Measurements from ENCODE around the gene KMT2E. TPM values are rescaled to one million over a fixed set of nuclear protein-coding genes. Genes with fewer than 3 reads are reported as not detected.
"Not testable (repeated sequence)": the region's sequence is repeated elsewhere in the genome, so short reads cannot be mapped to it uniquely, and the experiment has no call there.

The KMT2E gene
- total RNA-seq, 2 experiments from 2014 or later = 63.3 to 63.4 TPM

DNA sequence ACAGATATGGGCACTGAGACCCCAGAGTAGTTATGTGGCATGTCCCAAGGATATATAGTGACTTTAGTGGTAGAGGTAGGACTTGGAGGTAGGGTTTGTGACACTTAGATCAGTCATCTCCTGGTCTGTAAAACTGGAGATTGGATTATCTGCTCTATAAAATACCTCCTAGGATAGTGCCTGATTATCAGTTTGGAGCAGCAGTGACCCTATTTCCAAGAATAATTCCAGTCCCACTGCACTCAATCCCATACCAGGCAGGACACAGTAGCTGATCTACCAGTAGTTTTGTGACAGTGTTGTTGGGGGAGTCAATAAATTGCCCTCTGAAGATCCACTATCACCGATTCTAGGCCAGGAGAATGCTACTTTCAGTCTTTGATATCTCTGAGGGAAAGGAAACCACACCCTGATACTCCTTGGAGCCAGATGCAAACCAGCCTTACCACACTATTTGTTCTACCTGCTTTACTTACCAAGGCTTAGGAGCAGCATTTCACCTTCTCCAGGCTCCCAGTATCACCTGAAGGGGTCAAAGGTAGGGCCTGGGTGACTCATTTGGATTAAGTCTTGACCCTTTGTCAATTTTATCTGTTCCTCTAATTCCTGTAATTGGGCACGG lies 30.6 kb downstream of the KMT2E start:
- CTCF ChIA-PET = no interaction called here
- Mint-ChIP-seq H3K36me3 (ENCODE audit: low read depth) (peaks cover 33% of the 10 kb centered on the region), H3K27ac (no peak overlapping the region), H3K4me1 (ENCODE audit: low read depth) (peaks cover 24% of the 10 kb centered on the region), H3K27me3 (ENCODE audit: low read depth) (no peaks in the 10 kb centered on the region), H3K4me3 (no peak overlapping the region), H3K9me3 (no peaks in the 10 kb centered on the region)
- intact Hi-C loops (cut with micrococcal nuclease) = no loop called here
- no peak for DNase-seq

DNA sequence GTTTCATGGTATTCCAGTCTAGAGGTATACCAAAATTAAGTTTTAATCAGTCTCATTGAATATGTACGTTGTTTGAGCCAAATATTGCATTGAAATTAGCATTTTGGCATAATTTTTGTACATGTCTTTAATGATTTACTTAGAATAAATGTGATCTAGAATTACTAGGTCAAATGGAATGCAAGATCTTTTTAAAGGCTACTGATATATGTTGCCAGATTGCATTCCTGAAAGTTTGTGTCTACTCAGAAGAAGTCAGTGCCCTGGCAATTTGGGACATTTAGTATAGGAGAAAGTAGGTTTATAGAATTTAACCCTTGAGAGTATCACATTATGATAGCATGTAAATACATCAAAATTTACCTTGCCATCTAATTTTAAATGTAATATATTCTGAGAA lies 32.4 kb downstream of the KMT2E start:
- DNase-seq = no peak
- H3K27me3 Mint-ChIP-seq (ENCODE audit: low read depth) = no peaks in the 10 kb centered on the region
- intact Hi-C loops (cut with micrococcal nuclease) = no loop called here
- no peaks in the 10 kb centered on the region for H3K9me3 Mint-ChIP-seq
- CTCF ChIA-PET = interaction anchor here (1.3 kb wide), 1 partner anchor 65 kb away, joined by 5 read pairs; no protein-coding TSS in a partner anchor
- H3K36me3 Mint-ChIP-seq (ENCODE audit: low read depth) = peaks cover 41% of the 10 kb centered on the region
- peaks cover 36% of the 10 kb centered on the region for H3K4me1 Mint-ChIP-seq (ENCODE audit: low read depth)
- no peak overlapping the region for H3K27ac Mint-ChIP-seq
- no peak overlapping the region for H3K4me3 Mint-ChIP-seq

DNA sequence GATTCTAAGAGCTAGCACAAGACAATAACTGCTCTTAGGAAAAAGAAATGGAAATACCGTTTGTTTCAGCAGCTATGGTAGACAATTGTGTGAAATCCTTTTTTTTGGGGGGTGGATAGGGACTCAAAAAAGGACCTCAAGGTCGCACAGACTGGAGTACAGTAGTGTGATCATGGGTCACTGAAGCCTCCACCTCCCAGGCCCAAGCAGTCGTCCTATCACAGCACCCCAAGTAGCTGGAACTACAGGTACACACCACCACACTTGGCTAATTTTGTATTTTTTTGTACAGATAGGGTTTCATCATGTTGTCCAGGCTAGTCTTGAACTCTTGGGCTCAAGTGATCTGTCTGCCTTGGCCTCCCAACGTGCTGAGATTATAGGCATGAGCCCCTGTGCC lies 33.9 kb downstream of the KMT2E start:
- Mint-ChIP-seq H3K36me3 (ENCODE audit: low read depth) (peaks cover 42% of the 10 kb centered on the region), H3K4me3 (no peak overlapping the region), H3K9me3 (no peaks in the 10 kb centered on the region), H3K27ac (no peak overlapping the region), H3K27me3 (ENCODE audit: low read depth) (no peaks in the 10 kb centered on the region), H3K4me1 (ENCODE audit: low read depth) (peaks cover 40% of the 10 kb centered on the region)
- CTCF ChIA-PET = interaction anchor here (1.3 kb wide), 1 partner anchor 67 kb away, joined by 5 read pairs; no protein-coding TSS in a partner anchor
- intact Hi-C loops (cut with micrococcal nuclease) = no loop called here
- no peak for DNase-seq

DNA sequence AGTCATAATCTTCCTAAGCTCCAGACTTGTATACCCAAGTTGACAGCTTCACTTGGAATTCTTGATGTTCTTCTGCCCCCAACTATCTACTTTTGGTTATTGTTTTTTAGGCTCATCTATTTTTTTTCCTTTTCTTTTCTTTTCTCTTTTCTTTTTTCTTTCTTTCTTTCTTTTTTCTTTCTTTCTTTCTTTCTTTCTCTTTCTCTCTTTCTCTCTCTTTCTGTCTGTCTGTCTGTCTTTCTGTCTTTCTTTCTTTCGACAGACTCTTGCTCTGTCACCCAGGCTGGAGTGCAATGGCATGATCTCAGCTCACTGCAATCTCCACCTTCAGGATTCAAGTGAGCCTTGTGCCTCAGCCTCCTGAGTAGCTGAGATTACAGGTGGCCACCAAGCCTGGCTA lies 36.5 kb downstream of the KMT2E start:
- Mint-ChIP-seq H3K27me3 (ENCODE audit: low read depth) (no peaks in the 10 kb centered on the region), H3K27ac (no peak overlapping the region), H3K4me1 (ENCODE audit: low read depth) (peaks cover 51% of the 10 kb centered on the region), H3K9me3 (no peaks in the 10 kb centered on the region), H3K36me3 (ENCODE audit: low read depth) (peaks cover 41% of the 10 kb centered on the region), H3K4me3 (no peak overlapping the region)
- DNase-seq = no peak
- intact Hi-C loops (cut with micrococcal nuclease) = no loop called here
- CTCF ChIA-PET = no interaction called here

DNA sequence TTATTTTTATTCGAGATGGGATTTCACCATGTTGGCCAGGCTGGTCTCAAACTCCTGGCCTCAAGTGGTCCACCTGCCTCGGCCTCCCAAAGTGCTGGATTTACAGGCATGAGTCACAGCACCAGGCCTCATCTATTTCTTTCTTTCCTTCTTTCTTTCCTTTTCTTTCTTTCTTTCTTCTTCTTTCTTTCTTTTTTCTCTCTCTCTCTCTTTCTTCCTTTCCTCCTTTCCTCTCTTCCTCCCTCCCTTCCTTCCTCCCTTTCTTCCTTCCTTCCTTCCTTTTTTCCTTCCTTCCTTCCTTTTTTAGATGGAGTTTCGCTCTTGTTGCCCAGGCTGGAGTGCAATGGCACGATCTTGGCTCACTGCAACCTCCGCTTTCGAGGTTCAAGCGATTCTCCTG lies 36.9 kb downstream of the KMT2E start:
- H3K4me3 Mint-ChIP-seq; H3K27me3 Mint-ChIP-seq (ENCODE audit: low read depth); H3K9me3 Mint-ChIP-seq; intact Hi-C loops (cut with micrococcal nuclease); CTCF ChIA-PET; DNase-seq: not testable (repeated sequence)
- Mint-ChIP-seq H3K27ac (peak overlapping the region; percentile 21), H3K36me3 (ENCODE audit: low read depth) (peaks cover 44% of the 10 kb centered on the region), H3K4me1 (ENCODE audit: low read depth) (peaks cover 54% of the 10 kb centered on the region)

DNA sequence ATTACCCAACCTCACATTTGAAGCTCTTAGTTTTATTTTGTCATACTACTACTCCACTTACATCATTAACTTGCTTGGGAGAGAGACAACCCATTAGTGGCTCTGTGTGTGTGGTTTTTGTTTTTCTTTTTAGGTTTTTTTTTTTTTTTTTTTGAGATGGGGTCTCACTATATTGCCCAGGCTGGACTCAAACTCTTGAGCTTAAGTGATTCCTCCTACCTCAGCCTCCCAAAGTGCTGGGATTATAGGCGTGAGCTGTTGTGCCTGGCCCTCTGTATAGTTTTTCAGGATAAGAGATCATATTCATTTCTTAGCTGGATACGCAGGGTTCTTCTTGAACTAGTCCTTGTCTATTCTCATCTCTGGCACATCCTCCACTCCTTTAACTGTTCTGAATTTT lies 41.1 kb downstream of the KMT2E start:
- H3K27me3 Mint-ChIP-seq (ENCODE audit: low read depth) = no peaks in the 10 kb centered on the region
- H3K36me3 Mint-ChIP-seq (ENCODE audit: low read depth) = peaks cover 35% of the 10 kb centered on the region
- H3K4me3 Mint-ChIP-seq = no peak overlapping the region
- H3K27ac Mint-ChIP-seq = peak overlapping the region; percentile 51
- H3K4me1 Mint-ChIP-seq (ENCODE audit: low read depth) = peaks cover 62% of the 10 kb centered on the region
- no peaks in the 10 kb centered on the region for H3K9me3 Mint-ChIP-seq
- CTCF ChIA-PET = interaction anchor here (0.6 to 2.7 kb wide), 4 partner anchors 10 to 137 kb away, joined by 3 to 8 read pairs (median 3); no protein-coding TSS in a partner anchor
- intact Hi-C loops (cut with micrococcal nuclease) = loop anchor here (5.0 kb wide), 1 partner anchor 133 kb away; no protein-coding TSS in a partner anchor
- no peak for DNase-seq

DNA sequence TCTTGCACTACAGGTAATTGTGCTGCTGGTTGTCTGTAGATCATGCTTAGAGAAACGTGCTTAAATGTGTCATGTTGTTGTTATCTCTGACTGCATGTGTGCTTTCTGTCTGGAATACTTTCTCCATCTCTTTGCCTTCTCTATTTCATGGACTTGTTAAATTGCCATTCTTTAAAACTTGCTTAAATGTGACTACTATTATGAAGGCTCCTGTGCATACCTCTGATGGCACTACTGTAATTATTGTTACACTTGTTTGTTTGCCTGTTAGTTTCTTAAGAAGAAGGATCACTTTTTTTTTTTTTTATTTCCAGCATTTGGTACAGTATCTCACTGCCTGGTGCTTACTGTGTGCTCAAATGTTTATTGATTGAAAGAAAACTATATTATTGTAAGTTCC lies 41.6 kb downstream of the KMT2E start:
- Mint-ChIP-seq H3K27me3 (ENCODE audit: low read depth) (no peaks in the 10 kb centered on the region), H3K4me1 (ENCODE audit: low read depth) (peaks cover 62% of the 10 kb centered on the region), H3K27ac (peak overlapping the region; percentile 43), H3K9me3 (no peaks in the 10 kb centered on the region), H3K36me3 (ENCODE audit: low read depth) (peaks cover 35% of the 10 kb centered on the region), H3K4me3 (no peak overlapping the region)
- no peak for DNase-seq
- CTCF ChIA-PET = interaction anchor here (1.6 kb wide), 1 partner anchor 9 kb away, joined by 3 read pairs; no protein-coding TSS in a partner anchor
- intact Hi-C loops (cut with micrococcal nuclease) = loop anchor here (5.0 kb wide), 1 partner anchor 133 kb away; no protein-coding TSS in a partner anchor

DNA sequence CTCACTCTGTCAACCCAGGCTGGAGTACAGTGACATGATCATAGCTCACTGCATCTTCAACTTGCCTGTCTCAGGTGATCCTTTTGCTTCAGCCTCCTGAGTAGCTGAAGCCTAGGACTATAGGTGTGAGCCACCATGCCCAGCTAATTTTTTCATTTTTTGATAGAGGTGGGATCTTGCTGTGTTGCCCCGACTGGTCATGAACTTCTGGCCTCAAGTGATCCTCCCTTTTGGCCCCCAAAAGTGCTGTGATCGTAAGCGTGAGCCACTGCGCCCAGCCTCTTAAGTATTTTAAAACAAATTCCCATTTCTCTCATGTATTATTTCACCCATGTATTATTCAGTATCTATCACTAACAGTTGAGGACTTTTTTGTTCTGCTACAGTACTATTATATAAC lies 43.5 kb downstream of the KMT2E start:
- Mint-ChIP-seq H3K36me3 (ENCODE audit: low read depth) (peaks cover 24% of the 10 kb centered on the region), H3K9me3 (no peaks in the 10 kb centered on the region), H3K27me3 (ENCODE audit: low read depth) (no peaks in the 10 kb centered on the region), H3K27ac (no peak overlapping the region), H3K4me1 (ENCODE audit: low read depth) (peaks cover 57% of the 10 kb centered on the region), H3K4me3 (no peak overlapping the region)
- intact Hi-C loops (cut with micrococcal nuclease) = loop anchor here (5.0 kb wide), 1 partner anchor 135 kb away; no protein-coding TSS in a partner anchor
- CTCF ChIA-PET = no interaction called here
- no peak for DNase-seq

DNA sequence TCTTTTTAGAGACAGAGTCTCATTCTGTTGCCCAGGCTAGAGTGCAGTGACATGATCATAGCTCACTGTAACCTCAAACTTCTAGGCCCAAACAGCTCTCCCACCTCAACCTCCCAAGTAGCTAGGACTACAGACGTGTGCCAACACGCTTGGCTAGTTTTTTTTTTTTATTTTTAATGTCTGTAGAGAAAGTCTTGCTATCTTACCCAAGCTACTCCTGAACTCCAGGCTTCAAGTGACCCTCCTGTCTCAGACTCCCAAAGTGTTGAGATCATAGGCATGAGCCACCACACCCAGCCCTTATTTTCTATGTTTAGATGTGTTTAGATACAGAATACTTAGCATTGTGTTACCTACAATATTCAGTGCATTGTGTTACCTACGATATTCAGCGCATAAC lies 46.4 kb downstream of the KMT2E start:
- Mint-ChIP-seq H3K9me3 (no peaks in the 10 kb centered on the region), H3K27me3 (ENCODE audit: low read depth) (no peaks in the 10 kb centered on the region), H3K4me1 (ENCODE audit: low read depth) (peaks cover 57% of the 10 kb centered on the region), H3K36me3 (ENCODE audit: low read depth) (peaks cover 26% of the 10 kb centered on the region), H3K27ac (peak overlapping the region; percentile 63), H3K4me3 (no peak overlapping the region)
- CTCF ChIA-PET = no interaction called here
- no peak for DNase-seq
- intact Hi-C loops (cut with micrococcal nuclease) = no loop called here

DNA sequence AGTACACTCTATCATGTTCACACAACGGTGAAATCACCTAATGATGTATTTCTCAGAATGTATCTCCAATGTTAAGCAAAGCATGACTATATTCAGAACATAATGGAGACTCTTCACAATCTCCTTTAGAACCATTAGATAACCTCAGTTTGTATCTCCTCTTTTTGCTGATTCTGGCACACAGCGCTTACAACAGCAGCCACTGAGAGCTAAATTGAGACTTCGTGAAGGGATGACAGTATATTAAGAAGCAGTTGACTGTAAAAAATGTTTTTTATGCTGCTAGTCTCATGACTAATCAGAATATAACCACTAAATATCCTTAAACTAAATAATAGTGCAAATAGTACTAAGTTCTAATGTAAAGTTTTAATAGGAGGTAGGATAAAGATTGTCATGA lies 46.9 kb downstream of the KMT2E start:
- peaks cover 52% of the 10 kb centered on the region for H3K4me1 Mint-ChIP-seq (ENCODE audit: low read depth)
- H3K4me3 Mint-ChIP-seq = no peak overlapping the region
- intact Hi-C loops (cut with micrococcal nuclease) = no loop called here
- H3K36me3 Mint-ChIP-seq (ENCODE audit: low read depth) = peaks cover 23% of the 10 kb centered on the region
- CTCF ChIA-PET = no interaction called here
- H3K27me3 Mint-ChIP-seq (ENCODE audit: low read depth) = no peaks in the 10 kb centered on the region
- no peak for DNase-seq
- H3K27ac Mint-ChIP-seq = peak overlapping the region; percentile 31
- H3K9me3 Mint-ChIP-seq = no peaks in the 10 kb centered on the region

DNA sequence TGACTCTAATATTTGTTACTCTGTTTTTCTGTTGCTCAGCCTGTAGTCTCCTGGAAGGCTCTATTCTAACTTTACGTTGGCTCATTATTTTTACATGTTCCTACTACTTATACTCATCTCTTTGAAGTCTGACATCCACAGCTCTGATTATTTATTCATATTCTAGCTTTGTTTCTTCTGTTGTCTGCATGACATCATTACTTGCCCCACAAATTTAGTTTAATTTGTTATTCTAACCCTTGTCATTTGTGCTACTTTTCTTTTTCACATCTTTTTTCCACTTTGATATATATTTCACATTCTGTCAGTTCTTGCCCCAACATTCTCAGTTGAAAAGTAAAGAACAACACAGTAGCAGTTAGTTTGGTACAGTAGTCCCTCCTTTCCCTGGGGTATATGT lies 51.1 kb downstream of the KMT2E start:
- H3K4me3 Mint-ChIP-seq = no peak overlapping the region
- peaks cover 30% of the 10 kb centered on the region for H3K36me3 Mint-ChIP-seq (ENCODE audit: low read depth)
- H3K9me3 Mint-ChIP-seq = no peaks in the 10 kb centered on the region
- CTCF ChIA-PET = interaction anchor here (1.5 to 1.6 kb wide), 2 partner anchors 9 to 83 kb away, joined by 3 to 5 read pairs; no protein-coding TSS in a partner anchor
- H3K4me1 Mint-ChIP-seq (ENCODE audit: low read depth) = peaks cover 34% of the 10 kb centered on the region
- peak overlapping the region; percentile 59 for H3K27ac Mint-ChIP-seq
- no peak for DNase-seq
- no peaks in the 10 kb centered on the region for H3K27me3 Mint-ChIP-seq (ENCODE audit: low read depth)
- intact Hi-C loops (cut with micrococcal nuclease) = no loop called here

DNA sequence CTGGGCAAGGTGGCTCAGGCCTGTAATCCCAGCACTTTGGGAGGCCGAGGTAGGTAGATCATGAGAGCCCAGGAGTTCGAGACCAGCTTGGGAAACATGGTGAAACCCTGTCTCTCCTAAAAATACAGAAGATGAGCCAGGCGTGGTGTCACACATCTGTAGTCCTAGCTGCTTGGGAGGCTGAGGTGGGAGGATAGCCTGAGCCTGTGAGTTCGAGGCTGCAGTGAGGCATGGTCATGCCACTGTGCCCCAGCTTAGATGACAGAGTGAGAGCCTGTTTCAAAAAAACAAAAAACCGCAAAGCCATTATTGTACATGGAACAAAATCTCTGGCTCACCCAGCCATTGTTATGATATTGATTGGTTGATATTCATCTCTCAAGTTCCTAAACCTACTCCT lies 53.7 kb downstream of the KMT2E start:
- CTCF ChIA-PET = interaction anchor here (0.6 to 0.7 kb wide), 3 partner anchors 15 to 197 kb away, joined by 3 to 6 read pairs (median 3); no protein-coding TSS in a partner anchor
- no peaks in the 10 kb centered on the region for H3K9me3 Mint-ChIP-seq
- intact Hi-C loops (cut with micrococcal nuclease) = no loop called here
- H3K4me1 Mint-ChIP-seq (ENCODE audit: low read depth) = peaks cover 23% of the 10 kb centered on the region
- H3K27ac Mint-ChIP-seq = peak overlapping the region; percentile 39
- no peaks in the 10 kb centered on the region for H3K27me3 Mint-ChIP-seq (ENCODE audit: low read depth)
- no peak for DNase-seq
- H3K36me3 Mint-ChIP-seq (ENCODE audit: low read depth) = peaks cover 39% of the 10 kb centered on the region
- no peak overlapping the region for H3K4me3 Mint-ChIP-seq

DNA sequence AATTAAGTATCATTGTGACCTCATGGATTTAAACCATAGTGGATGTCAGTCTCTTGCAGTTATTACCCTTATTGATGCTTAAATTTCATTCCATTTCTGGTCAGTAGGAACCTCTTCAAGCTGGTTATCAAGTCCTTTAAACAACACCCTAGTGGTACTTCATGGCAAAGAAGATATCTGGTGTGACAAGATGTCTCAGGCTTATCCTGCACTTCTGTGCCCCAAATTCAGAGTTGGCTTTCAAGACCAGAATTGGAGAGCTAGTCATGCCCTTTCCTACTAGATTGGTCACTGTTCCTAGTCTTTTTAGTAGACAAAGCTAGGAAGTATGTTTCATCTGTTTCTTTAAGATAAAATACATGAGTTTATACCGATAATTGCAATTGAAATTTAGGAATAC lies 54.9 kb downstream of the KMT2E start:
- Mint-ChIP-seq H3K27me3 (ENCODE audit: low read depth) (no peaks in the 10 kb centered on the region), H3K4me1 (ENCODE audit: low read depth) (peaks cover 12% of the 10 kb centered on the region), H3K4me3 (no peak overlapping the region), H3K27ac (no peak overlapping the region), H3K9me3 (no peaks in the 10 kb centered on the region), H3K36me3 (ENCODE audit: low read depth) (peaks cover 36% of the 10 kb centered on the region)
- intact Hi-C loops (cut with micrococcal nuclease) = no loop called here
- DNase-seq = no peak
- CTCF ChIA-PET = no interaction called here

All from activated naive CD4-positive, alpha-beta T cell treated with anti-CD3 and anti-CD28 coated beads for 36 hours (primary cell).